HEK293 (cell line): ENCODE results near the gene EFCAB5.

ENCODE experiments used
- CTCF ChIP-seq: fragments of 450-650 bp; formaldehyde crosslinking; IDR thresholded peaks from 2 replicates; pipeline ENCODE4 v1.5.1; 2016; ENCODE audit warnings: missing biosample characterization, missing genetic modification characterization
- PBX3 ChIP-seq: sonication (generic); formaldehyde crosslinking; IDR thresholded peaks from 2 replicates; pipeline ENCODE4 v1.8.1; 2022; ENCODE audit warnings: mild to moderate bottlenecking, moderate library complexity, missing genetic modification reagents
- ZBTB6 ChIP-seq: fragments of 450-650 bp; formaldehyde crosslinking; IDR thresholded peaks from 2 replicates; pipeline ENCODE4 v1.5.1; 2017; ENCODE audit warnings: missing biosample characterization, missing genetic modification characterization
- ZNF354C ChIP-seq: fragments of 450-650 bp; formaldehyde crosslinking; IDR thresholded peaks from 2 replicates; pipeline ENCODE4 v1.5.1; 2016; ENCODE audit warnings: missing biosample characterization, missing genetic modification characterization, low read depth, borderline replicate concordance
- ZNF530 ChIP-seq: fragments of 450-650 bp; formaldehyde crosslinking; IDR thresholded peaks from 2 replicates; pipeline ENCODE4 v1.5.1; 2016; ENCODE audit warnings: low read depth, missing biosample characterization, missing genetic modification characterization

GRCh38 chr17:29980261-29980660, 38.8 kb downstream of the EFCAB5 start:
- no peak for TF ChIP-seq ZNF354C (tag by site-specific recombination)
- TF ChIP-seq PBX3: no peak
- TF ChIP-seq ZBTB6 (tag by site-specific recombination): no peak
- TF ChIP-seq ZNF530 (tag by site-specific recombination): no peak
- no peak for TF ChIP-seq CTCF (tag by site-specific recombination)
